SJCRH30 (cell line): ENCODE data around the gene MAML2. TPM values are rescaled to one million over a fixed set of nuclear protein-coding genes. Genes with fewer than 3 reads are reported as not detected.

ENCODE experiments used
- DNase-seq, 2 experiments: peaks; one replicate each; pipeline ENCODE4 v3.0.0-alpha.2; 2015 to 2020
- H3K27ac ChIP-seq: fragments of 250-450 bp; sonication (Bioruptor Pico); 2 replicates; pipeline ENCODE4 v1.5.1; 2020; ENCODE audit warnings: mild to moderate bottlenecking, moderate library complexity
- H3K27me3 ChIP-seq: fragments of 250-450 bp; sonication (Bioruptor Pico); 2 replicates; pipeline ENCODE4 v1.5.1; 2020; ENCODE audit warnings: mild to moderate bottlenecking, moderate library complexity
- H3K36me3 ChIP-seq: fragments of 250-450 bp; sonication (Bioruptor Pico); 2 replicates; pipeline ENCODE4 v1.5.1; 2020; ENCODE audit warnings: mild to moderate bottlenecking, moderate library complexity
- H3K4me1 ChIP-seq: fragments of 250-450 bp; sonication (Bioruptor Pico); 2 replicates; pipeline ENCODE4 v1.5.1; 2020; ENCODE audit warnings: mild to moderate bottlenecking, moderate library complexity
- H3K4me3 ChIP-seq: fragments of 250-450 bp; sonication (Bioruptor Pico); 2 replicates; pipeline ENCODE4 v1.5.1; 2020; ENCODE audit warnings: mild to moderate bottlenecking, moderate library complexity
- H3K9me3 ChIP-seq: fragments of 250-450 bp; sonication (Bioruptor Pico); replicated peaks from 2 replicates; pipeline ENCODE4 v1.5.1; 2020; ENCODE audit warnings: mild to moderate bottlenecking, moderate library complexity
- total RNA-seq: library from RNA; depleted of rRNA; stranded (reverse); fragments of >200 nt; shearing (Covaris generic); gene quantifications from 2 replicates; pipeline ENCODE4 v1.2.3, GENCODE V29; 2014

MAML2 gene
- total RNA-seq, 1 experiment from 2014 or later, result 2.1 TPM

DNA sequence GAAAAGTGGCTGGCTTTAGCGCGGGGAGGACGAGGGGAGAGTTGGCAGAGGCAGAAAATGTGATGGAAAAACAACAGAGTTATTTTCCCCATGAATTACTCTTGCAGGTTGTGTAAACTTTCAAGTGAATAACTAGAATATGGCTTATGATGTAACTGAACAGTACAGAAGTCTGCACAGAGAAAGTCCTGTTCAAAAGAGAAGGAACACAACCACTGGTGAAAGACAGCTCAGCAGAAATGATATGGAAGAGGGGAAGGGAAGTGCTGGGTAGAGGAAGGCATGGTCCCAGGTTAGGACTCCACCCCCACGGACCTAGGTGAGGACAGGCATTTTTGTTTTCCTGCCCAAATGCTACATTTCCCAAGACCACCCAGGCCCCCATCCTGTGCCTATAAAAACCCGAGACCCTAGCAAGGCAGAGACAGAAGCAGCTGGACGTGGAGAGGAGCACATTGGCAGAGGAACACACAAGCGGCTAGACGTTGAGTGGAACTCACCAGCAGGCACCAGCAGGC lies 77.7 kb downstream of the MAML2 start:
- no peak for DNase-seq
- no peaks in the 10 kb centered on the region for H3K27me3 ChIP-seq
- no peak overlapping the region for H3K4me3 ChIP-seq
- no peaks in the 10 kb centered on the region for H3K4me1 ChIP-seq
- H3K36me3 ChIP-seq, result no peaks in the 10 kb centered on the region
- no peaks in the 10 kb centered on the region for H3K9me3 ChIP-seq
- H3K27ac ChIP-seq, result no peak overlapping the region

DNA sequence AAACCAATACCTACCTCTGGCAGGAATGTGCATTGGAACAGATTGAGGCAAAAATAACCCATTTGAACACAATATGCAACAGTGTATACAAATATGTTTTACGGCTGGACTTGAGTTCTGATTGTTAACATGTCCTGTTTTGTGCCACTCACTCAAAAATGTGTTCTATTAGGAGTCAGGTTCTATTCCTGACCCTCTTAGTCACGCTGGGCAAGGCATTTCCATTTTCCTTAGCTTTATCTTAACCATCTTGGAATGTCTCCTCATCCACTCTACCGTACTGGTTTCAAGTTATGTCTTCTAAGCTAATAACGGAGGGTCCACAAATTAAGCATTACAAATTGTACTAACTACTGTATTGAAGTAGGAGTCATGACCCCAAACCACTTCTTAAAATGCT lies 78.6 kb downstream of the MAML2 start:
- Histone ChIP-seq H3K27me3 (no peaks in the 10 kb centered on the region), H3K4me3 (no peak overlapping the region), H3K36me3 (no peaks in the 10 kb centered on the region), H3K4me1 (no peaks in the 10 kb centered on the region), H3K27ac (no peak overlapping the region), H3K9me3 (no peaks in the 10 kb centered on the region)
- DNase-seq, result no peak

DNA sequence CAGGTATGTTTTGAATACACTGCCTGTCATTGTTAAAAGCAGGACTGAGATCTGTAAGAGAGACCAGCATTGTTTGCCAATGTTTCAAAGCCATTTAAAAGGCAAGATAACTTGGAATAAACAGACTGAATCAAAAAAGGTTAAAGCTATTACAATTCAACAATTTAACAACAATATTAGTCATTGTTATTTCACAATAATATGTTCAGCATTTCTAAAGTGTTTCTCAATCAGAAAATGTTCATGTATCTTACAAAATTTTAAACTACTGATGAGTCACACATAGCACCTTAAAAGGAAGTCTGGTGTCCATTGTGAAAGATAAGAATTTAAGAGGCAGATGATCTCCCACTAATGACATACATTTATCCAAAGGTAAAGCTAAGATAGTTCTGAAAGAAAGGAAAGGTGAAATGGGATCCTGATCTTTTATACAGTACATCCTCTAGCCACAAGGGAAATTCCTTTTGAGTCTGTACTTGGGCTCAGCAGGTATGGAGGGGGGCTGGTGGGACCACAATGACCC lies 79.7 kb downstream of the MAML2 start:
- H3K27ac ChIP-seq, result no peak overlapping the region
- H3K4me1 ChIP-seq, result no peaks in the 10 kb centered on the region; the same call in 1 of the 2 replicates
- H3K9me3 ChIP-seq, result no peaks in the 10 kb centered on the region
- H3K4me3 ChIP-seq, result no peak overlapping the region
- H3K27me3 ChIP-seq, result no peaks in the 10 kb centered on the region
- H3K36me3 ChIP-seq, result no peaks in the 10 kb centered on the region
- no peak for DNase-seq

DNA sequence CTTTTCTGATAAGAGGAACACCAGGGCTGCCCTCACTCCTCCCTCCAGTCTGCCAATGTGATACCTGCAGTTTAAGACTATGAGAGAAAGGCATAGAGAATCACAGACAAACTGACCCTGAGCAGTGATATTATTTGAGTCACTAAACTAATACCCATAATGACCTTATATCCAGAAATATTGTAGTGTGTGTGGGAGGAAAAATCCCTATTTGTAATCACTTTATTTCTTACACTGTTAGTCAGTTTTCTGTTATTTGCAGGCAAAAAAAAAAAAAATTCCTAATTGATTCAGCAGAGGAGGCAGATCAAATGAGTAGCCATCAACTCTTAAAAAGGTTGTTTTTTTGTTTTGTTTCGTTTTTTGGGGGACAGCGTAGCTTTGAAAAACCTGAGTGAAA lies 82.5 kb downstream of the MAML2 start:
- Histone ChIP-seq H3K27ac (no peak overlapping the region), H3K9me3 (no peaks in the 10 kb centered on the region), H3K4me1 (no peaks in the 10 kb centered on the region; the same call in none of the 2 replicates), H3K4me3 (no peak overlapping the region), H3K27me3 (no peaks in the 10 kb centered on the region), H3K36me3 (no peaks in the 10 kb centered on the region)
- DNase-seq, result no peak

DNA sequence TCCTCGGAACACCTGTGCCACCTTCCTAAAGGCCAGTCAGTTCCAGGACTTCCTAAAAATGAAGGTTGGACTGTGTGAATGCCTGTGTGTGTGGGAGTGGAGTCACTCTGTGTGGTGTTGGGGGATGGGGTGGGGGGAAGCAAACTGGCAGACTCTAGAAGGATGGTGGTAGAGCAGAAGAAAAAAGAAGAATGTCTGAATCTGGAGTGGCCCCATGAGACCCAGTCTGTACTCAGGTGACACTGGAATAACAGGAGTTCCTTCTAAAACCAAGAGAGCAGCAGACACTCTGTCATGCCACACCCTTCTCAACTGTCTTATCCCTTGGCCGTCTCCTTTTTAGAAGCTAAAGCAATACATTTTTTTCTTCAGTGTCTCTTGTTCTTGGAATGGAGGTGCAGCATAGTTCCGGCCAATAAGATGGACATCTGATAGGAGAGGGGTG lies 82.9 kb downstream of the MAML2 start:
- no peak overlapping the region for H3K4me3 ChIP-seq
- H3K27me3 ChIP-seq, result no peaks in the 10 kb centered on the region
- H3K9me3 ChIP-seq, result no peaks in the 10 kb centered on the region
- no peak overlapping the region for H3K27ac ChIP-seq
- no peak for DNase-seq
- no peaks in the 10 kb centered on the region for H3K36me3 ChIP-seq
- no peaks in the 10 kb centered on the region; the same call in none of the 2 replicates for H3K4me1 ChIP-seq

DNA sequence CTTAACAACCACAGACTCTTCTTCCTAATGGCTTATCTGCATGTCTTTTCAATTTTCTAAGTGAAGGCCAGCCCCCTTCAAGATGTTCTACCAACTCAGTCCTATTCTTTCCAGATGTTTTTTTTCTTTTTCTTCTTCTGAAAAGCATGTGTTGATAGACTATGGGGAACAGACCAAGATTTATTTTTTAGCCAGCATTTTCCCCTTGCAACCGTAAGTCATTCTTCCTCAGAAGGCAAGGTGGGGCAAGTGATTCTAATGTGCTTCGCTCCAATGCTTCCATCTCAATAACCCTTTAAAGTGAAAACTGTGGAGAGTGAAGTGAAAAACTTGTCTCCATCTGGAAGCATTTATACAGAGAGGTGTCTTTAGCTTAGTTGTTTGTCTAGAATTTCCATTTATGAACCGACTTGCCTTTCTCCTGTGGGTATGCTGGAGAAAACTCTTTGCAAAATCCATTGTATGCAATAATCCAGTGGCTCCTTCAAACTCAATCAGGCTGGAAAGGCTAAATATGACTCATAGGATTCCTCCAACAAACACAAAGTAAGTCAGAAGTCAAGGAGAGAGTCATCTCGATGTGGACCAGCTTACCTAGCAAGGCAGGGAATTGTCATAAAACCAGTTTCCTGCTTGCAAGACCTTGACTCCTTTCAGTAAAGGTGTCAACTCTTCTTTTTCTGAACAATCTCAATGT lies 83.7 kb downstream of the MAML2 start:
- Histone ChIP-seq H3K4me3 (no peak overlapping the region), H3K36me3 (no peaks in the 10 kb centered on the region), H3K9me3 (no peaks in the 10 kb centered on the region), H3K27ac (no peak overlapping the region), H3K27me3 (no peaks in the 10 kb centered on the region), H3K4me1 (no peaks in the 10 kb centered on the region; the same call in none of the 2 replicates)
- DNase-seq, result no peak

DNA sequence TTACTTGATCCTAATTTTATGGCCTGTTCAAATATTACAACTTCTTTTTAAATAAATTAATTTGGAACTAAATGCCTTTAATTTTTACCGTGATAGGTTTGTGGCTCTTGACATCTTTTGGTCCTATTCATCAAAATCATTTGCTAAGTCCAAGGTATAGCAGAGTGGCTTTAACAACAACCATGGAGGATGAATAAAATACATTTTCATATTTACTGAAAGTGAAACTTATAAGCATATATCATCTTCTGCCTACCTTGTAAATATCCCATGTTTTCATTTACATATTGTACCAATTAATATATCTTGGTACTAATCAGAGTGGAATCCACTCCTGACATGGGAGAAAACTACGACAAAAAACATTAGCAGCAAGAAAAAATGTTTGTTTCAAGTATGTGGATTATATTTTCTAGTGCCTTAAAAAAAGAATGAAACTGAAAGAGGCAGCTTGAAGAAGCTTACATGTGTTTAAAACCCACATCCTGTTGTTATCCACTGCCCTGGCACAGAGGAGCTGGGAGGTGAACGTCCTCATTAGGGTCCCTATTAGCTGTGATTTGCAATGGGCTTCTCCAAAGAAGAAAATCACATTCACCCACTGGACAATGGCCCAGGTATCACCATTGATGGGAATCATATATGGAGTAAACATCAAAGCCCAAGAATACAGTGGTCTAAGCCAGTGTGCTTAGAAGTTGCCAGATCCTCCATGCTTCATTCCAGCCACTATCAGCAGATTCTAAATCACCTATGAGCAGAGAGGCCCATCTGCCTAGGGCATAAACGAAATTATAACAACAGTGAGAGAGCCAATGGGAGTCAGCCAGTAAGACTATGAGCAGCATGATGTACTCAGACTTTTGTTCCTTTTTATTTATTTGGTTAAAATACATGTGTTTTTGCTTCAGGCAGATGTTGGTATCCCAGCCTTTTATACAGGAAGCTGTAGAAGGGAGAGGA lies 84.7 kb downstream of the MAML2 start:
- Histone ChIP-seq H3K36me3 (no peaks in the 10 kb centered on the region), H3K27ac (no peak overlapping the region), H3K9me3 (no peaks in the 10 kb centered on the region), H3K27me3 (no peaks in the 10 kb centered on the region), H3K4me3 (no peak overlapping the region), H3K4me1 (no peaks in the 10 kb centered on the region; the same call in none of the 2 replicates)
- DNase-seq, result no peak

DNA sequence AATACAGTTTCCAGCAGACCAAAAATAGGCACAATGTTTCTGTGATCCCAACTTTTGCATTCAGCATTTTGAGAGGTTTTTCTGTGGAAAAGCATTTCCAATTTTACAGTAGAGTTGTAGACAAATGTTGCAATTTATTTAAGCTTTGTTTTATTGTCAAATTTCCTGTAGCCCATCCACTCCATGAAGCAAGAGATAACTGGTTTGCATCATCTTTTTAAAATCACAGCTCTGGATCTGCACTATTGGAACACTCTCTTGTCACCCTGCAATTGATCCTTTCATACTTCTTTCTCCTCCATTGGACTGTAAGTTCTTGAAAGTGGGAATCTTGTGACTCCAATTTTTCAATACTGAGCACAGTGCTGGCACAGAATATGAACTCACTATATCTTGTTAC lies 86.0 kb downstream of the MAML2 start:
- H3K9me3 ChIP-seq, result no peaks in the 10 kb centered on the region
- no peaks in the 10 kb centered on the region for H3K36me3 ChIP-seq
- no peak overlapping the region for H3K27ac ChIP-seq
- no peaks in the 10 kb centered on the region for H3K27me3 ChIP-seq
- no peak for DNase-seq
- H3K4me1 ChIP-seq, result no peaks in the 10 kb centered on the region; the same call in none of the 2 replicates
- no peak overlapping the region for H3K4me3 ChIP-seq

DNA sequence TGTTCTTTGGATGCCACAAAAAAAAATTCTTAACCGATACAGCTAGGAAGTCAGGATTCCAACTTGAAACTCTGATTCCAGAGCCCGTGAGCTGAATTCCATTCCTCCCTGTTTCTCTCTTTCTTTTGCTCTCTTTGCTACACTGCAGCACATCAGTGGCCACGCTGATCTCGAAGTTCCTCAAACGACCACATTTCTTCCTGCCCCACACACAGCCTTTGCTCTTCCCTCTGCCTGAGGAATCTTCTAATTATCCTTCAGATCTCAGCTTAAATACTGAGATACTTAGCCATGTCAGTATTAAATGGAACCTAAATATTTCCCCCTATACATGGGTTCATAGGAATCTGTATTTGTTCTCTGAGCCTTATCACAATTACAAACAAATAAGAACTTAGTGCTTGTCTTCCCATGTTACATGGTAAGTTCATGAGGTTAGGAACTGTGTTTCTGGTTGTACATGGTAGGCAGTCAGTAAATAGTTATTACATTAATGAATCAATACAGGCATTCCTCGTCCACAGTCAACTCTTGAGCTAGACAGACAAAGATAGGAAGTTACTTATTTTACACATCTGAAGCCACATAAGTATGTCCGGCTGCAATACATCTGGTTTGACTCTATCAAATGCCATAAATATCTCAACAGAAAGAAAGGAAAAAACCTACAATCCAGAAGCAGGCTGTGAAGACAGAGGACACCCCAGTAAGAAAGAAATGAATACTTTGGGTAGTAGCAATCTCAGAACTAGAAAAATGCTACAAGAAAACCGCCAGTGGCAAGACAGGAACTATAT lies 86.6 kb downstream of the MAML2 start:
- Histone ChIP-seq H3K36me3 (no peaks in the 10 kb centered on the region), H3K4me3 (no peak overlapping the region), H3K9me3 (no peaks in the 10 kb centered on the region), H3K27ac (no peak overlapping the region), H3K4me1 (no peaks in the 10 kb centered on the region; the same call in none of the 2 replicates), H3K27me3 (no peaks in the 10 kb centered on the region)
- no peak for DNase-seq

DNA sequence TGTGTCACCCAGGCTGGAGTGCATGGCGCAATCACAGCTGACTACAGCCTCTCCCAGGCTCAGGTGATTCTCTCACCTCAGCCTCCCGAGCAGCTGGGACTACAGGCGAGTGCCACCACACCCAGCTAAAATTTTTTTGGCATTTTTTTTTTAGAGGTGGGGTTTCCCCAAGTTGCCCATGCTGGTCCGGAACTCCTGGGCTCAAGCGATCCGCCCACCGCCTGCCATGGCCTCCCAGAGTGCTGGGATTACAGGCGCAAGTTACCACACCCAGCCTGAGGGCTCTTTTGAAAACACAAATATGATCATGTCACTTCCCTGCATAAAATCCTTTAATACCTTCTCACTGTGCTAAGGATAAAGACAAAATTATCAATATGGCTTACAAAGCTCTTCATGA lies 88.1 kb downstream of the MAML2 start:
- no peaks in the 10 kb centered on the region for H3K36me3 ChIP-seq
- DNase-seq, result no peak
- H3K9me3 ChIP-seq, result no peaks in the 10 kb centered on the region
- no peak overlapping the region for H3K27ac ChIP-seq
- no peaks in the 10 kb centered on the region for H3K27me3 ChIP-seq
- no peak overlapping the region for H3K4me3 ChIP-seq
- no peaks in the 10 kb centered on the region; the same call in none of the 2 replicates for H3K4me1 ChIP-seq

DNA sequence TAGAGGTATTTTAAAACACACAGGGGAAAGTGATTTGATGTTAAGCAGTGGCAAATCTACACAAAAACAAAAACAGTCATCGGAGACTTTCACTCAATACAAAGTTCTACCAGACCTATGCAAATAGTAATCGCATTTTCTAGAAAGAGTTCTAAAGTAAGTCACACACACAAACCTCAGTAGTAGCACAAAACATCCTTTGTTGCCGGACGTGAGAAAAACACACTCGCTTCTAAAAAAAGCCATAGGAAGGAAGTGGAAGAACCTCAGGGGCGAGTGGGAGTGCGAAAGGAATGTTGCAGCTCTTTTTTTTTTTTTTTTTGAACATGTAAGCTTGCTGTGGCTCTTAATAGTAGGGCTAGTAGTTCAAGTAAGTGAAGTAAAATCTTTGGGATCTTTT lies 88.9 kb downstream of the MAML2 start:
- no peaks in the 10 kb centered on the region for H3K27me3 ChIP-seq
- H3K4me1 ChIP-seq, result no peaks in the 10 kb centered on the region; the same call in none of the 2 replicates
- H3K9me3 ChIP-seq, result no peaks in the 10 kb centered on the region
- no peak overlapping the region for H3K27ac ChIP-seq
- no peaks in the 10 kb centered on the region for H3K36me3 ChIP-seq
- peak overlapping the region; percentile 16; the same call in 1 of the 2 replicates for H3K4me3 ChIP-seq
- peak; percentile 10 to 26 for DNase-seq

DNA sequence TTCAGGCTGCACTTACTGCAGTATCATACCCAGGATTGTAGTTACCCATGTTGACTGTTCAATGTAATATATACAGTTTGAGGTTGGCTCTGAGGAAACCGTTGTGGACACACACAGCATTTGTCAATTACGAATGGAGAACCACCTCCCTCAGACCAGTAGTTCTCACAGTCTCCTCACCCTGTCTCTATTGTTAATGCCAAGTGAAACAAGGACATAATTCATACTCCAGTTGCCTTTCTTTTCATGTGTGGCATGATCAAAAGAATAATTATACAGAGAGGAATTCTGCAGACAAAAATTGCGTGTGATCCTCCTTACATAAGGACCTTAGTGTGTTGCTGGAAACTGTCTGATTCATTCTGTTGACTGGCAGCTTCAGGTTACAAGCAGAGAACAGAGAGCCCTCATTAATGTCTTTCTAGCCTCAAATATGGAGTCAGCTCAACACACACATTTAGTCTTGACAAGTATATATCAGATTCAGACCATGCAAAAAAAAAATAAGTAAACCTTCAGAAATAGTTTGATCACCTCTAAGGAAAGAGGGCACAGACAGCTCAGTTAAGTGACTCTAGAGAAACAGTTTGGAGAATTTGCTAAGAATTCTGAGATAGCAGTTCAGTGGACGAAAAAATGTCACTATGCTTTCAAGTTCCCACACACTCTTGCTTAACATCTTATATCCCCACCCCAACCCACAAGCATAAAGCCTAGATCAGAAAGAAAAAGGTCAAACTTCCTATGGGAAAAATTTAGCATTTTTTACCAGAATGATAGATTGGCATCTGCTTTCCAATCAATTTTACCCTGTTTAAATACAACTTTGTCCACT lies 96.1 kb downstream of the MAML2 start:
- Histone ChIP-seq H3K36me3 (no peaks in the 10 kb centered on the region), H3K4me1 (no peaks in the 10 kb centered on the region; the same call in 1 of the 2 replicates), H3K9me3 (no peaks in the 10 kb centered on the region), H3K4me3 (no peak overlapping the region), H3K27ac (no peak overlapping the region), H3K27me3 (no peaks in the 10 kb centered on the region)
- DNase-seq, result no peak

DNA sequence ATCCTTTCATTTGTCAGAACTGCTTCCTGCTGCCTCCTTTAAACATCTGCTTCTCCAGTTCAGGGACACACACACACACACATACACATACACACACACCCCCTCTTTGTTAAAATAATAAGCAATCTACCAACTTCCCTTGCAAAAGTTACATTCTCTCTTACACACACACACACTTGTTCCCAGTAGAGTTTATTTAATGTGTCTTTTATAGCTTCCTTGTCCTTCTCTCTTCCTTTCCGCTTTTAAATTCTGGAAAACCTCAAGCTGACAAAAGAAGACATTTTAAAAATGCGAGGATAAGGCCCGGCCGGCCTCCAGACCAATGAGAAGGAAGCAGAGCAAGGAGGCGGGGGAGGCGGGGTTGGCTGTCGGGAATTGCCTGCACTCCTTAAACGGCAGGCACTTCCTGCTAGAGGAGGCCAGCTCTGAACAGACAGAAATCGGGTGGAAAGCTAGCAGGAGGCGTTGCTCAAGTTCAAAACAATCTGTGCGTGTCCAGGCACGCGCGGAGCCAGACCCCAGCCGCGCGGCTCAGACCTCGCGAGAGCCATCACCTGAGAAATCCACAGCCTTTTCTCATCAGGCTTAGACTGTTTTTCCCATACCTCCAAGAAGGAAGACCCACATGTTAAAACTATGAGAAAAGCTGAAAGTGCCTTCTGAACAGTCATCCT lies 99.9 kb downstream of the MAML2 start:
- no peaks in the 10 kb centered on the region for H3K36me3 ChIP-seq
- no peaks in the 10 kb centered on the region for H3K9me3 ChIP-seq
- no peaks in the 10 kb centered on the region; the same call in 1 of the 2 replicates for H3K4me1 ChIP-seq
- H3K27ac ChIP-seq, result peak overlapping the region; percentile 76
- no peaks in the 10 kb centered on the region for H3K27me3 ChIP-seq
- H3K4me3 ChIP-seq, result peak overlapping the region; percentile 58
- peak; percentile 94 for DNase-seq
